SK-N-SH (cell line): Measurements from ENCODE around the gene MYH1. TPM values are rescaled to one million over a fixed set of nuclear protein-coding genes. Genes with fewer than 3 reads are reported as not detected.

Source experiments
- CTCF ChIA-PET: fragments of 300-600, 350-600 bp; formaldehyde crosslinking; extraction: SDS; loops from one replicate; lab custom pipeline; 2021; lab: Yijun Ruan, JAX
- POLR2A ChIA-PET: fragments of 350-600 bp; sonication (Branson Sonifier 250); formaldehyde crosslinking; extraction: SDS; loops from one replicate; lab custom pipeline; 2020; ENCODE audit warnings: antibody characterized with exemption, inconsistent platforms; lab: Yijun Ruan, JAX
- DNase-seq: peaks from one replicate; pipeline ENCODE4 v3.0.0; 2012
- H2AFZ ChIP-seq: fragments of 200-600 bp; sonication (generic); 2 replicates; pipeline ENCODE4 v1.8.1; 2016; ENCODE audit warnings: antibody characterized with exemption, mild to moderate bottlenecking, low read depth
- H3F3A ChIP-seq: fragments of 200-600 bp; sonication (generic); replicated peaks from 2 replicates; pipeline ENCODE3; 2016; ENCODE audit warnings: antibody characterized with exemption, mild to moderate bottlenecking; ENCODE audit not compliant: insufficient read depth
- H3K27ac ChIP-seq, 2 experiments: fragments of 200-500 bp in 1 of 2; fragments of 200-600 bp in 1 of 2; sonication (Bioruptor generic) in 1 of 2; sonication (generic), shearing (Covaris generic) in 1 of 2; 2 replicates each; pipeline versions ENCODE4 v1.5.1 to v1.6.1; 2014 to 2016; ENCODE audit warnings: low read depth in 2 of 2, inconsistent platforms in 1 of 2, low read length in 1 of 2, mild to moderate bottlenecking in 1 of 2, mixed read lengths in 1 of 2
- H3K27me3 ChIP-seq: fragments of 200-600 bp; sonication (generic), shearing (Covaris generic); 2 replicates; pipeline ENCODE4 v1.6.1; 2016; ENCODE audit warnings: mixed run types; ENCODE audit not compliant: insufficient read depth
- H3K36me3 ChIP-seq, 2 experiments: fragments of 200-500 bp in 1 of 2; fragments of 200-600 bp in 1 of 2; sonication (Bioruptor generic) in 1 of 2; sonication (generic) in 1 of 2; replicated peaks in 1 of 2; 2 replicates each; pipeline versions ENCODE3 to v1.5.1; 2014 to 2016; ENCODE audit warnings: low read length in 1 of 2, mild to moderate bottlenecking in 1 of 2; ENCODE audit not compliant: insufficient read depth in 2 of 2, control insufficient read depth in 1 of 2
- H3K4me1 ChIP-seq, 2 experiments: fragments of 200-500 bp in 1 of 2; fragments of 200-600 bp in 1 of 2; sonication (Bioruptor generic) in 1 of 2; sonication (generic), shearing (Covaris generic) in 1 of 2; 2 replicates each; pipeline versions ENCODE4 v1.5.1 to v1.6.1; 2014 to 2016; ENCODE audit warnings: low read depth in 1 of 2, low read length in 1 of 2, mixed run types in 1 of 2; ENCODE audit not compliant: insufficient read depth in 2 of 2, control insufficient read depth in 1 of 2
- H3K4me2 ChIP-seq: fragments of 200-600 bp; sonication (generic), shearing (Covaris generic); 2 replicates; pipeline ENCODE4 v1.6.1; 2017; ENCODE audit warnings: mixed run types
- H3K4me3 ChIP-seq, 2 experiments: fragments of 200-500 bp in 1 of 2; fragments of 200-600 bp in 1 of 2; sonication (Bioruptor generic) in 1 of 2; sonication (generic), shearing (Covaris generic) in 1 of 2; 2 replicates each; pipeline versions ENCODE4 v1.5.1 to v1.8.1; 2014 to 2016; ENCODE audit warnings: low read depth in 2 of 2, inconsistent platforms in 1 of 2, low read length in 1 of 2, mild to moderate bottlenecking in 1 of 2, mixed read lengths in 1 of 2, moderate library complexity in 1 of 2
- H3K79me2 ChIP-seq: fragments of 200-600 bp; sonication (generic); 2 replicates; pipeline ENCODE4 v1.8.1; 2017; ENCODE audit warnings: mild to moderate bottlenecking; ENCODE audit not compliant: insufficient read depth
- H3K9ac ChIP-seq: fragments of 200-600 bp; sonication (generic); 2 replicates; pipeline ENCODE4 v1.6.1; 2017; ENCODE audit warnings: mixed run types
- H3K9me2 ChIP-seq: fragments of 200-600 bp; sonication (generic); 2 replicates; pipeline ENCODE4 v1.6.1; 2017; ENCODE audit warnings: mixed run types
- H3K9me3 ChIP-seq: fragments of 200-600 bp; sonication (generic); 2 replicates; pipeline ENCODE4 v1.6.1; 2017; ENCODE audit warnings: mixed run types, mild to moderate bottlenecking, moderate library complexity
- H4K20me1 ChIP-seq: fragments of 200-600 bp; sonication (generic); 2 replicates; pipeline ENCODE4 v1.6.1; 2017; ENCODE audit warnings: mild to moderate bottlenecking, mixed run types; ENCODE audit not compliant: insufficient read depth
- ELF1 ChIP-seq: IDR thresholded peaks from 2 replicates; pipeline ENCODE4 v1.4.0; 2012
- EZH2phosphoT487 ChIP-seq: fragments of 200-600 bp; sonication (generic); IDR thresholded peaks from 2 replicates; pipeline ENCODE4 v1.6.1; 2017; ENCODE audit warnings: low read depth, mixed run types, mild to moderate bottlenecking, antibody characterized with exemption, moderate library complexity, borderline replicate concordance
- FOSL2 ChIP-seq: IDR thresholded peaks from 2 replicates; pipeline ENCODE4 v1.4.0; 2012; ENCODE audit warnings: low read depth, mild to moderate bottlenecking, moderate library complexity, borderline replicate concordance
- JUND ChIP-seq: IDR thresholded peaks from 2 replicates; pipeline ENCODE4 v1.4.0; 2012
- MXI1 ChIP-seq: IDR thresholded peaks from 2 replicates; pipeline ENCODE4 v1.6.1; 2012; ENCODE audit warnings: mild to moderate bottlenecking, low read depth, low read length, improper control_type of control experiment
- NFIC ChIP-seq: IDR thresholded peaks from 2 replicates; pipeline ENCODE4 v1.4.0; 2012; ENCODE audit warnings: borderline replicate concordance
- NRF1 ChIP-seq: IDR thresholded peaks from 2 replicates; pipeline ENCODE4 v1.6.1; 2012; ENCODE audit warnings: low read depth, mild to moderate bottlenecking, low read length
- RAD21 ChIP-seq: IDR thresholded peaks from 2 replicates; pipeline ENCODE4 v1.6.1; 2012; ENCODE audit warnings: mild to moderate bottlenecking, low read length
- RFX5 ChIP-seq: IDR thresholded peaks from 2 replicates; pipeline ENCODE4 v1.6.1; 2012; ENCODE audit warnings: mild to moderate bottlenecking, improper control_type of control experiment, low read length
- RXRA ChIP-seq: IDR thresholded peaks from 2 replicates; pipeline ENCODE4 v1.4.0; 2012; ENCODE audit warnings: low read depth, mild to moderate bottlenecking, borderline replicate concordance
- SIN3A ChIP-seq: IDR thresholded peaks from 2 replicates; pipeline ENCODE4 v1.6.1; 2012; ENCODE audit warnings: low read depth, mild to moderate bottlenecking, low read length, moderate library complexity, borderline replicate concordance
- TAF1 ChIP-seq: IDR thresholded peaks from 2 replicates; pipeline ENCODE4 v1.6.1; 2012; ENCODE audit warnings: low read depth, mild to moderate bottlenecking, low read length, moderate library complexity, borderline replicate concordance
- TCF12 ChIP-seq: IDR thresholded peaks from 2 replicates; pipeline ENCODE4 v1.4.0; 2012
- WGBS: methylation state at CpG from one replicate; pipeline ENCODE4 v1.1.6; 2017; ENCODE audit warnings: low lambda C conversion rate; 5-methylcytosine and 5-hydroxymethylcytosine counted together
- polyA plus RNA-seq, 3 experiments: library from polyadenylated mRNA; depleted of rRNA; stranded (reverse); fragments of >200 nt; gene quantifications; 2 replicates each; pipeline ENCODE4 v1.2.3, GENCODE V29; 2012
- TF ChIP-seq, protein P1 (sequence below): fragments of 200-600 bp; sonication (generic); IDR thresholded peaks from 2 replicates; pipeline ENCODE4 v1.6.1; 2017; ENCODE audit warnings: antibody characterized with exemption, mild to moderate bottlenecking, moderate library complexity
- TF ChIP-seq, protein P2 (sequence below): fragments of 150-350 bp; IDR thresholded peaks from 2 replicates; pipeline ENCODE4 v1.6.1; 2016; ENCODE audit warnings: mild to moderate bottlenecking, low read depth, low read length
- TF ChIP-seq, protein P3 (sequence below): IDR thresholded peaks from 2 replicates; pipeline ENCODE4 v1.4.0; 2012; ENCODE audit warnings: low read depth, borderline replicate concordance

Gene MYH1
- polyA plus RNA-seq, 1 of the 3 experiments (the other 2 are of a cell fraction): 0.03 TPM

DNA sequence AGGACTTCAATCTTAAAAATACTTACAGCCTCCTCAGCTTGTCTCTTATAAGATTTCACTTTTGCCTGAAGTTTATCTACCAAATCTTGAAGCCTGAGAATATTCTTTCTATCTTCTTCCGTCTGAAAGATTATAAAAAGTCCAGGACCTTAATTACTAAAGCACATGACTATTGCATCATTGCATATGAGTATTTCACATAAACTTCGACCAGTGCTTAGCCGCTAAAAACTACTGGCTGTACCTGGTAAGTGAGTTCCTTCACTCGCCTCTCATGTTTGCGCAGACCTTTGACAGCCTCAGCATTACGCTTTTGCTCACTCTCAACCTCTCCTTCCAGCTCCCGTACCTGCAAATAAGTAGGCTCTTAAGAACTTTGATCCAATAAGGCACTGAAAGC is 4.7 kb upstream of the MYH1 start:
- H3K79me2 ChIP-seq: no peaks in the 10 kb centered on the region
- no peak overlapping the region for H3K4me3 ChIP-seq
- H3F3A ChIP-seq: no peaks in the 10 kb centered on the region
- H3K9me3 ChIP-seq: no peaks in the 10 kb centered on the region; the same call in 1 of the 2 replicates
- no peak overlapping the region for H3K4me2 ChIP-seq
- no peak overlapping the region for H3K9ac ChIP-seq
- 20% methylated on average over 7 of the region's 7 CpGs for WGBS
- no peak for DNase-seq
- no peaks in the 10 kb centered on the region for H3K4me1 ChIP-seq
- H3K36me3 ChIP-seq: no peaks in the 10 kb centered on the region
- H4K20me1 ChIP-seq: no peaks in the 10 kb centered on the region
- H3K9me2 ChIP-seq: no peaks in the 10 kb centered on the region
- no peak overlapping the region for H2AFZ ChIP-seq
- H3K27me3 ChIP-seq: no peaks in the 10 kb centered on the region; the same call in 1 of the 2 replicates
- POLR2A ChIA-PET: no interaction called here
- CTCF ChIA-PET: interaction anchor here (1.2 kb wide), 1 partner anchor 95 kb away, joined by 3 read pairs; no protein-coding TSS in a partner anchor
- TF ChIP-seq, protein P1, sequence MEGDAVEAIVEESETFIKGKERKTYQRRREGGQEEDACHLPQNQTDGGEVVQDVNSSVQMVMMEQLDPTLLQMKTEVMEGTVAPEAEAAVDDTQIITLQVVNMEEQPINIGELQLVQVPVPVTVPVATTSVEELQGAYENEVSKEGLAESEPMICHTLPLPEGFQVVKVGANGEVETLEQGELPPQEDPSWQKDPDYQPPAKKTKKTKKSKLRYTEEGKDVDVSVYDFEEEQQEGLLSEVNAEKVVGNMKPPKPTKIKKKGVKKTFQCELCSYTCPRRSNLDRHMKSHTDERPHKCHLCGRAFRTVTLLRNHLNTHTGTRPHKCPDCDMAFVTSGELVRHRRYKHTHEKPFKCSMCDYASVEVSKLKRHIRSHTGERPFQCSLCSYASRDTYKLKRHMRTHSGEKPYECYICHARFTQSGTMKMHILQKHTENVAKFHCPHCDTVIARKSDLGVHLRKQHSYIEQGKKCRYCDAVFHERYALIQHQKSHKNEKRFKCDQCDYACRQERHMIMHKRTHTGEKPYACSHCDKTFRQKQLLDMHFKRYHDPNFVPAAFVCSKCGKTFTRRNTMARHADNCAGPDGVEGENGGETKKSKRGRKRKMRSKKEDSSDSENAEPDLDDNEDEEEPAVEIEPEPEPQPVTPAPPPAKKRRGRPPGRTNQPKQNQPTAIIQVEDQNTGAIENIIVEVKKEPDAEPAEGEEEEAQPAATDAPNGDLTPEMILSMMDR: no peak
- TF ChIP-seq RFX5: no peak
- no peak for TF ChIP-seq RAD21
- TF ChIP-seq SIN3A: no peak
- no peak for TF ChIP-seq FOSL2
- TF ChIP-seq, protein P2, sequence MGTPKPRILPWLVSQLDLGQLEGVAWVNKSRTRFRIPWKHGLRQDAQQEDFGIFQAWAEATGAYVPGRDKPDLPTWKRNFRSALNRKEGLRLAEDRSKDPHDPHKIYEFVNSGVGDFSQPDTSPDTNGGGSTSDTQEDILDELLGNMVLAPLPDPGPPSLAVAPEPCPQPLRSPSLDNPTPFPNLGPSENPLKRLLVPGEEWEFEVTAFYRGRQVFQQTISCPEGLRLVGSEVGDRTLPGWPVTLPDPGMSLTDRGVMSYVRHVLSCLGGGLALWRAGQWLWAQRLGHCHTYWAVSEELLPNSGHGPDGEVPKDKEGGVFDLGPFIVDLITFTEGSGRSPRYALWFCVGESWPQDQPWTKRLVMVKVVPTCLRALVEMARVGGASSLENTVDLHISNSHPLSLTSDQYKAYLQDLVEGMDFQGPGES: no peak
- no peak for TF ChIP-seq TCF12
- TF ChIP-seq JUND: no peak
- TF ChIP-seq NRF1: no peak
- TF ChIP-seq NFIC: no peak
- TF ChIP-seq MXI1: no peak
- TF ChIP-seq ELF1: no peak
- TF ChIP-seq, protein P3, sequence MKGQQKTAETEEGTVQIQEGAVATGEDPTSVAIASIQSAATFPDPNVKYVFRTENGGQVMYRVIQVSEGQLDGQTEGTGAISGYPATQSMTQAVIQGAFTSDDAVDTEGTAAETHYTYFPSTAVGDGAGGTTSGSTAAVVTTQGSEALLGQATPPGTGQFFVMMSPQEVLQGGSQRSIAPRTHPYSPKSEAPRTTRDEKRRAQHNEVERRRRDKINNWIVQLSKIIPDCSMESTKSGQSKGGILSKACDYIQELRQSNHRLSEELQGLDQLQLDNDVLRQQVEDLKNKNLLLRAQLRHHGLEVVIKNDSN: no peak
- no peak for TF ChIP-seq TAF1
- H3K27ac ChIP-seq: no peak overlapping the region

DNA sequence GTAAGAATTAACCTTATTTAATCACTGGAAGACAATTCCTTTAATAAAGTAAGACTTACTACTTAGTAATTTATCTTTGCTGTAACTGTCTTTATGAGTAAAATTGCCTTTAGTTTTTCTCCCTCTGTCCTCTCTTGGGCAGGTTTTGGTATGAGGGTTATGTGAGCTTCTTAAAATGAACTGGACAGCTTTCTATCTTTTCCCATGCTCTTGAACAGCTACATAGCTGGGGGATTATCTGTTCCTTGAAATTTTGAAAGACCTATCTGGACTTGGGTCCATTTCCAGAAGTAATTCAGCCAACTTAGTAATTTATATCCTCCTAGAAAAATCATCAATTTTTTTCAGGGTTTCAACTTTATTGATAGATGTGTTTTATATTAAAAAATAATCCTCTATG is 3.6 kb upstream of the MYH1 start:
- Histone ChIP-seq H3K36me3 (no peaks in the 10 kb centered on the region), H4K20me1 (no peaks in the 10 kb centered on the region), H3K9me2 (no peaks in the 10 kb centered on the region), H3K4me2 (no peak overlapping the region), H3K4me1 (no peaks in the 10 kb centered on the region), H2AFZ (no peak overlapping the region), H3K79me2 (no peaks in the 10 kb centered on the region), H3K4me3 (no peak overlapping the region), H3K9me3 (no peaks in the 10 kb centered on the region; the same call in 1 of the 2 replicates), H3K9ac (no peak overlapping the region), H3K27ac (no peak overlapping the region), H3K27me3 (no peaks in the 10 kb centered on the region), H3F3A (no peaks in the 10 kb centered on the region)
- POLR2A ChIA-PET: no interaction called here
- CTCF ChIA-PET: no interaction called here
- TF ChIP-seq, protein P1: no peak
- TF ChIP-seq RXRA: no peak
- TF ChIP-seq EZH2phosphoT487: no peak
- no peak for DNase-seq
